SK-N-MC (cell line): ENCODE results near the gene CNOT6.

Experiments
- EZH2 ChIP-seq: fragments of 200-600 bp; sonication (generic); IDR thresholded peaks from one replicate; pipeline ENCODE4 v1.6.1; 2017; ENCODE audit warnings: antibody characterized with exemption
- FOXP2 ChIP-seq: optimal IDR thresholded peaks from 2 replicates; pipeline ENCODE3; 2011; ENCODE audit warnings: mild to moderate bottlenecking, moderate library complexity; ENCODE audit not compliant: insufficient read depth; ENCODE audit errors: extremely low read length, control extremely low read depth
- POLR2AphosphoS5 ChIP-seq: IDR thresholded peaks from 2 replicates; pipeline ENCODE4 v1.6.1; 2012; ENCODE audit warnings: mild to moderate bottlenecking, low read depth, low read length, borderline replicate concordance

GRCh38 chr5:180454752-180455151 lies 39.4 kb upstream of the CNOT6 start:
- TF ChIP-seq POLR2AphosphoS5, result no peak
- TF ChIP-seq EZH2, result no peak
- no peak for TF ChIP-seq FOXP2
